Neural progenitor cell (in vitro differentiated cells): Measurements from ENCODE around the gene TNFRSF18. TPM values are rescaled to one million over a fixed set of nuclear protein-coding genes. Genes with fewer than 3 reads are reported as not detected.
"Not testable (repeated sequence)": the region's sequence is repeated elsewhere in the genome, so short reads cannot be mapped to it uniquely, and the experiment has no call there.

ENCODE experiments used
- DNase-seq: peaks from one replicate; pipeline ENCODE4 v3.0.0-alpha.2; 2016; ENCODE audit warnings: low spot score
- H2AFZ ChIP-seq: fragments of 200-600 bp; sonication (generic); replicated peaks from 2 replicates; pipeline ENCODE4 v1.6.1; 2016; ENCODE audit warnings: antibody characterized with exemption
- H3F3A ChIP-seq: fragments of 200-600 bp; sonication (generic); 2 replicates; pipeline ENCODE4 v1.6.1; 2016; ENCODE audit warnings: antibody characterized with exemption, low read depth
- H3K27ac ChIP-seq: fragments of 200-600 bp; sonication (generic); 2 replicates; pipeline ENCODE4 v1.5.1; 2016; ENCODE audit warnings: mild to moderate bottlenecking
- H3K27me3 ChIP-seq: fragments of 200-600 bp; sonication (generic); 2 replicates; pipeline ENCODE4 v1.6.1; 2016; ENCODE audit warnings: mild to moderate bottlenecking, moderate library complexity
- H3K36me3 ChIP-seq: fragments of 200-600 bp; sonication (generic); 2 replicates; pipeline ENCODE4 v1.5.1; 2016
- H3K4me1 ChIP-seq: fragments of 200-600 bp; sonication (generic); 2 replicates; pipeline ENCODE4 v1.6.1; 2016; ENCODE audit warnings: mixed run types
- H3K4me2 ChIP-seq: fragments of 200-600 bp; sonication (generic); 2 replicates; pipeline ENCODE4 v1.6.1; 2016
- H3K4me3 ChIP-seq: fragments of 200-600 bp; sonication (generic); 2 replicates; pipeline ENCODE4 v1.5.1; 2016
- H3K79me2 ChIP-seq: fragments of 200-600 bp; sonication (generic); 2 replicates; pipeline ENCODE4 v1.6.1; 2016; ENCODE audit warnings: low read depth
- H3K9ac ChIP-seq: fragments of 200-600 bp; sonication (generic); 2 replicates; pipeline ENCODE4 v1.6.1; 2016
- H3K9me3 ChIP-seq: fragments of 200-600 bp; sonication (generic); 2 replicates; pipeline ENCODE4 v1.5.1; 2016; ENCODE audit warnings: low read depth
- H4K20me1 ChIP-seq: fragments of 200-600 bp; sonication (generic); 2 replicates; pipeline ENCODE4 v1.6.1; 2016; ENCODE audit warnings: low read depth
- H3K27ac Mint-ChIP-seq: 3 replicates; pipeline ENCODE4 v1.8.0; 2021; ENCODE audit warnings: mixed read lengths
- H3K27me3 Mint-ChIP-seq: 2 replicates; pipeline ENCODE4 v1.8.0; 2022; ENCODE audit warnings: low read depth, mild to moderate bottlenecking, inconsistent platforms, moderate library complexity, mixed read lengths; ENCODE audit not compliant: insufficient read depth
- H3K36me3 Mint-ChIP-seq: 3 replicates; pipeline ENCODE4 v1.8.0; 2021; ENCODE audit warnings: mixed read lengths
- H3K4me1 Mint-ChIP-seq: 3 replicates; pipeline ENCODE4 v1.8.0; 2021; ENCODE audit warnings: mixed read lengths
- H3K4me3 Mint-ChIP-seq: 3 replicates; pipeline ENCODE4 v1.8.0; 2021; ENCODE audit warnings: mild to moderate bottlenecking, moderate library complexity, mixed read lengths
- H3K9me3 Mint-ChIP-seq: 3 replicates; pipeline ENCODE4 v1.8.0; 2020; ENCODE audit warnings: mixed read lengths
- EZH2 ChIP-seq: fragments of 200-600 bp; sonication (generic); IDR thresholded peaks from 2 replicates; pipeline ENCODE4 v1.6.1; 2017; ENCODE audit warnings: antibody characterized with exemption, mild to moderate bottlenecking, moderate library complexity
- EZH2phosphoT487 ChIP-seq: fragments of 200-600 bp; sonication (generic); IDR thresholded peaks from 2 replicates; pipeline ENCODE4 v1.6.1; 2017; ENCODE audit warnings: antibody characterized with exemption
- total RNA-seq: library from RNA; depleted of rRNA; stranded (reverse); fragments of >200 nt; gene quantifications from 2 replicates; pipeline ENCODE4 v1.2.3, GENCODE V29; 2015; ENCODE audit warnings: low replicate concordance
- TF ChIP-seq, protein P1 (sequence below): fragments of 200-600 bp; sonication (generic); IDR thresholded peaks from 2 replicates; pipeline ENCODE4 v1.5.1; 2017; ENCODE audit warnings: antibody characterized with exemption, mild to moderate bottlenecking

The TNFRSF18 gene
- total RNA-seq, 1 donor from 2014 or later: not detected

DNA sequence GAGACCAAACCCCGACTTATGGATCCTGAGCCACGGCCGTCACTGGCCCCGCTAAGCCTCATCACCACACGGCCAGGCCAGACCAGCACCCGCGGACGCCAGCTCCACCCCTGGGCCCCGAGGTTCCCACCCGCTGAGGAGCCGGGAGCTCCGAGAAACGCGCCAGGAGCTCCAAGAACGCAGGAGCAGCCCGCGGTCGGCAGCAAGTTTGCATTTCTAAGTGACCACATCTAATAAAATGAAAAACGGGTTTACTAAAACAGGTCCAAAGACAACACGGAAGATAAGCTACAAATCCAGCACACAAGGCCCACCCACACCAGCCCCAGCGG, 48.2 kb upstream of the TNFRSF18 start:
- Histone ChIP-seq H3K79me2 (no peaks in the 10 kb centered on the region), H3K27ac (no peak overlapping the region), H3K4me1 (no peaks in the 10 kb centered on the region), H3K4me2 (no peak overlapping the region), H3K36me3 (no peaks in the 10 kb centered on the region), H3K9me3 (no peaks in the 10 kb centered on the region), H3F3A (peaks cover 8% of the 10 kb centered on the region), H4K20me1 (peaks cover 19% of the 10 kb centered on the region), H2AFZ (no peak overlapping the region), H3K9ac (no peak overlapping the region), H3K27me3 (no peaks in the 10 kb centered on the region), H3K4me3 (no peak overlapping the region)
- peaks cover 17% of the 10 kb centered on the region for H3K36me3 Mint-ChIP-seq
- no peaks in the 10 kb centered on the region for H3K9me3 Mint-ChIP-seq
- no peak overlapping the region for H3K4me3 Mint-ChIP-seq
- no peak overlapping the region for H3K27ac Mint-ChIP-seq
- TF ChIP-seq EZH2: no peak
- TF ChIP-seq EZH2phosphoT487: no peak
- TF ChIP-seq, protein P1, sequence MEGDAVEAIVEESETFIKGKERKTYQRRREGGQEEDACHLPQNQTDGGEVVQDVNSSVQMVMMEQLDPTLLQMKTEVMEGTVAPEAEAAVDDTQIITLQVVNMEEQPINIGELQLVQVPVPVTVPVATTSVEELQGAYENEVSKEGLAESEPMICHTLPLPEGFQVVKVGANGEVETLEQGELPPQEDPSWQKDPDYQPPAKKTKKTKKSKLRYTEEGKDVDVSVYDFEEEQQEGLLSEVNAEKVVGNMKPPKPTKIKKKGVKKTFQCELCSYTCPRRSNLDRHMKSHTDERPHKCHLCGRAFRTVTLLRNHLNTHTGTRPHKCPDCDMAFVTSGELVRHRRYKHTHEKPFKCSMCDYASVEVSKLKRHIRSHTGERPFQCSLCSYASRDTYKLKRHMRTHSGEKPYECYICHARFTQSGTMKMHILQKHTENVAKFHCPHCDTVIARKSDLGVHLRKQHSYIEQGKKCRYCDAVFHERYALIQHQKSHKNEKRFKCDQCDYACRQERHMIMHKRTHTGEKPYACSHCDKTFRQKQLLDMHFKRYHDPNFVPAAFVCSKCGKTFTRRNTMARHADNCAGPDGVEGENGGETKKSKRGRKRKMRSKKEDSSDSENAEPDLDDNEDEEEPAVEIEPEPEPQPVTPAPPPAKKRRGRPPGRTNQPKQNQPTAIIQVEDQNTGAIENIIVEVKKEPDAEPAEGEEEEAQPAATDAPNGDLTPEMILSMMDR: no peak
- H3K27me3 Mint-ChIP-seq: peaks cover 2% of the 10 kb centered on the region
- H3K4me1 Mint-ChIP-seq: no peaks in the 10 kb centered on the region
- no peak for DNase-seq

DNA sequence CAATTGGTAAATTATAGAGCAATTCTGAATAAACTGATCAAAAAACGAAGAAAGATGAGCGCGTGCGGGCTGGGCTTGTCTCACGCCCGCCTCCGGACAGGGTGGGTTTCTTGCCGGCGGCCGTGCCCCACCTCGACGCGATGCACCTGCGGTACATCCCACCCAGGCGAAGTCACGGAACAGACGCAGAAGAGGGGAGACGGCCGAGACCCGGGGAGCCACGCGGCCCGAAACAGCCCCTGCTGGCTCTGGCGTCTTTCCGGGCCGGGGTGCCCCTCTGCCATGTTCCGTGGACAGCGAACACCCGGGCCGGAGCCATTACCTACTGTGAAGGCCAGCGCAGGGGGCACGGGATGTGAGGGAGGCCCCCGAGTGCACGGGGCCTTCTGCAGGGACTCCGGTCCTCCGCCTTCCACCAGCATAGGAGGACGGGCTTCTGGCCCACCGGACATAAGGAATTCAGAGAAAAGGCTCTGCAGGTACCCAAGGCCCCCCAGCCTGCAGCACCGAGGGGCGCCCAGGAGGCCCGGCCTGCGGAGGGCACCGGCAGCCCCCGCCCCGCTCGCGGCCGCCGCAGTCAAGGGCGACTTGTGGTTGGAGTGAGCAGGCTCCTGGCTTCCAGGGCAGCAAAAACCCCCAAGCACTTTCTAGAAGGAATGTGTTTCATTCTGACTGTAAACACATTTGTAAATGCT, 47.7 kb upstream of the TNFRSF18 start:
- peaks cover 8% of the 10 kb centered on the region for H3F3A ChIP-seq
- no peaks in the 10 kb centered on the region for H3K9me3 ChIP-seq
- no peak overlapping the region for H3K9ac ChIP-seq
- H3K4me1 ChIP-seq: no peaks in the 10 kb centered on the region
- no peak overlapping the region for H3K27ac ChIP-seq
- H2AFZ ChIP-seq: no peak overlapping the region
- no peak overlapping the region for H3K4me3 ChIP-seq
- no peak for DNase-seq
- Mint-ChIP-seq H3K36me3 (peaks cover 14% of the 10 kb centered on the region), H3K27ac (no peak overlapping the region), H3K9me3 (no peaks in the 10 kb centered on the region), H3K27me3 (peaks cover 2% of the 10 kb centered on the region), H3K4me1 (no peaks in the 10 kb centered on the region), H3K4me3 (no peak overlapping the region)
- no peaks in the 10 kb centered on the region for H3K36me3 ChIP-seq
- no peak overlapping the region for H3K4me2 ChIP-seq
- TF ChIP-seq EZH2 (no peak), EZH2phosphoT487 (no peak)
- TF ChIP-seq, protein P1: no peak
- H4K20me1 ChIP-seq: peaks cover 14% of the 10 kb centered on the region
- H3K79me2 ChIP-seq: no peaks in the 10 kb centered on the region
- no peaks in the 10 kb centered on the region for H3K27me3 ChIP-seq

DNA sequence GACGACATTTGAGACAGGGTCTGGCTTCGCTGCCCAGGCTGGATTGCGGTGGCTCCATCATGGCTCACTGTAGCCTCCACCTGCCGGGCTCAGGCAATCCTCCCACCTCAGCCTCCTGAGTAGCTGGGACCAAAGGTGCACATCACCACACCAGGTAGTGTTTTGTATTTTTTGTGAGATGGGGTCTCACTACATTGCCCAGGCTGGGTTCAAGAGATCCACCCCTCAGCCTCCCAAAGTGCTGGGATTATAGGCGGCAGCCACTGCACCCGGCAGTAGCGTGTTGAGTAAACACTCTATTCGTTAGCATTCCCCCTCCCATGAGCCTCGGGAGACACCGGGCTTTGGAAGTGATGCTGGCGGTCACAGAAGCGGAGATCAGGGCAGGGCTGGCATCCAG, 46.9 kb upstream of the TNFRSF18 start:
- H3K4me3 ChIP-seq: no peak overlapping the region
- H3K79me2 ChIP-seq: no peaks in the 10 kb centered on the region
- H3K27me3 ChIP-seq: peaks cover 1% of the 10 kb centered on the region
- no peak overlapping the region for H3K27ac Mint-ChIP-seq
- no peak for TF ChIP-seq EZH2phosphoT487
- no peaks in the 10 kb centered on the region for H3K9me3 ChIP-seq
- no peaks in the 10 kb centered on the region for H3K36me3 ChIP-seq
- H3K9ac ChIP-seq: no peak overlapping the region
- peaks cover 2% of the 10 kb centered on the region for H3K27me3 Mint-ChIP-seq
- no peak for DNase-seq
- no peaks in the 10 kb centered on the region for H3K4me1 ChIP-seq
- no peak overlapping the region for H3K4me2 ChIP-seq
- peaks cover 8% of the 10 kb centered on the region for H3F3A ChIP-seq
- no peak overlapping the region for H2AFZ ChIP-seq
- H3K4me1 Mint-ChIP-seq: no peaks in the 10 kb centered on the region
- peaks cover 14% of the 10 kb centered on the region for H3K36me3 Mint-ChIP-seq
- no peaks in the 10 kb centered on the region for H3K9me3 Mint-ChIP-seq
- H4K20me1 ChIP-seq: peaks cover 8% of the 10 kb centered on the region
- no peak overlapping the region for H3K27ac ChIP-seq
- H3K4me3 Mint-ChIP-seq: no peak overlapping the region

DNA sequence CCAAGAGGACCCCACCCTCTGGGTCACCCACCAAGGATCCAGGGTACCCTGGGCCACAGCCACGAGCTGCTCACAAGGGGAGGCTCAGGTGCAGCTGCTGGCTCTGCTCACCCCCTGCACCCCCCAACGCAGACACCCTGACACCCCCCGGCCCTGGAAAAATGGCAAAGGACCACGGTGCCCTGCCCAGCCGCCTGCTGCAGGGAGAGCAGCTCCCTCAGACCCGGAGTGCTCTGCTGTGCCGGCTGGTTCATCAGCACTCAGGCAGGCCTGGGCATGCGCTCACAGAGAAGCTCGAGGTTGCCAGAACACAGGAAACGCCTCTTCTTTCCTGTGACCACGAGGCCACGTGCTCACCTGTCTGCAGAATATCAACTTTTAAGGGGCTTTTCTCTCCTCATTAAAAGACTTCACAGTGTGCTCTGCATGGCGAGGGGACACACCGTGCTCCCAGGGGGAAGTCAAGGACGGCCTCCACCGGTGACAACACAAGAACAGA, 44.4 kb upstream of the TNFRSF18 start:
- H2AFZ ChIP-seq: no peak overlapping the region
- H3K4me1 Mint-ChIP-seq: no peaks in the 10 kb centered on the region
- no peak for DNase-seq

DNA sequence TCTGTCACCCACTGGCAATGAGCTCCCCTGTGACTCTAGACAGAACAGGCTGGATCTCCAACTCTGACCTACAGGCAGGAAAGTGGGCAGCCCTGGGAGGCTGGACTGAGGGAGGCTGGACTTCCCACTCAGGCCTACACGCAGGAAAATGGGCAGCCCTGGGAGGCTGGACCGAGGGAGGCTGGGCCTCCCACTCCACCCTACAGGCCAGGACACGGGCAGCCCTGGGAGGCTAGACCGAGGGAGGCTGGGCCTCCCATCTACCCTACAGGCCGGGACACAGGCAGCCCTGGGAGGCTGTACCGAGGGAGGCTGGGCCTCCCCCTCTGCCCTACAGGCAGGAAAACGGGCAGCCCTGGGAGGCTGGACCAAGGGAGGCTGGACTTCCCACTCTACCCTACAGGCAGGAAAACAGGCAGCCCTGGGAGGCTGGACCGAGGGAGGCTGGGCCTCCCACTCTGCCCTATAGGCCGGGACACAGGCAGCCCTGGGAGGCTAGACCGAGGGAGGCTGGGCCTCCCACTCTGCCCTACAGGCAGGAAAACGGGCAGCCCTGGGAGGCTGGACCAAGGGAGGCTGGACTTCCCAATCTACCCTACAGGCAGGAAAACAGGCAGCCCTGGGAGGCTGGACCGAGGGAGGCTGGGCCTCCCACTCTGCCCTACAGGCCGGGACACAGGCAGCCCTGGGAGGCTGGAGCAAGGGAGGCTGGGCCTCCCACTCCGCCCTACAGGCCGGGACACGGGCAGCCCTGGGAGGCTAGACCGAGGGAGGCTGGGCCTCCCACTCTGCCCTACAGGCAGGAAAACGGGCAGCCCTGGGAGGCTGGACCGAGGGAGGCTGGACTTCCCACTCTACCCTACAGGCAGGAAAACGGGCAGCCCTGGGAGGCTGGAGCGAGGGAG, 41.9 kb upstream of the TNFRSF18 start:
- H3K4me1 Mint-ChIP-seq, H2AFZ ChIP-seq, H3K4me3 Mint-ChIP-seq, H3K79me2 ChIP-seq, H3K36me3 ChIP-seq, H3K4me3 ChIP-seq, H3K9me3 ChIP-seq, DNase-seq, H3K4me1 ChIP-seq, H3K27ac ChIP-seq, H3K27me3 Mint-ChIP-seq, H3K9me3 Mint-ChIP-seq, H3K4me2 ChIP-seq, H3K9ac ChIP-seq, H3K36me3 Mint-ChIP-seq, H3K27ac Mint-ChIP-seq: not testable (repeated sequence)
- peaks cover 12% of the 10 kb centered on the region for H3F3A ChIP-seq
- peaks cover 30% of the 10 kb centered on the region for H3K27me3 ChIP-seq
- peaks cover 19% of the 10 kb centered on the region for H4K20me1 ChIP-seq

More for the DNA sequence above, 44.4 kb upstream of the TNFRSF18 start:
- Mint-ChIP-seq H3K27ac (peak overlapping the region; percentile 79), H3K4me3 (no peak overlapping the region), H3K9me3 (no peaks in the 10 kb centered on the region), H3K27me3 (peaks cover 5% of the 10 kb centered on the region), H3K36me3 (peaks cover 9% of the 10 kb centered on the region)
- Histone ChIP-seq H3K27me3 (peaks cover 26% of the 10 kb centered on the region), H3K79me2 (no peaks in the 10 kb centered on the region), H3K4me1 (peaks cover 5% of the 10 kb centered on the region), H3K9me3 (no peaks in the 10 kb centered on the region), H3K36me3 (no peaks in the 10 kb centered on the region), H3F3A (peaks cover 8% of the 10 kb centered on the region), H3K27ac (no peak overlapping the region), H4K20me1 (peaks cover 15% of the 10 kb centered on the region), H3K9ac (no peak overlapping the region), H3K4me2 (no peak overlapping the region), H3K4me3 (no peak overlapping the region)
- TF ChIP-seq EZH2: no peak
- TF ChIP-seq, protein P1: no peak
- no peak for TF ChIP-seq EZH2phosphoT487
